ENCODE data around the gene LPIN1. TPM values are rescaled to one million over a fixed set of nuclear protein-coding genes. Genes with fewer than 3 reads are reported as not detected.

LPIN1 gene
- total and polyA plus RNA-seq, 2 of the 13 experiments (the other 11 are each of a cell fraction or from before 2014, with no cell fraction given): 9.7 to 19.4 TPM

DNA sequence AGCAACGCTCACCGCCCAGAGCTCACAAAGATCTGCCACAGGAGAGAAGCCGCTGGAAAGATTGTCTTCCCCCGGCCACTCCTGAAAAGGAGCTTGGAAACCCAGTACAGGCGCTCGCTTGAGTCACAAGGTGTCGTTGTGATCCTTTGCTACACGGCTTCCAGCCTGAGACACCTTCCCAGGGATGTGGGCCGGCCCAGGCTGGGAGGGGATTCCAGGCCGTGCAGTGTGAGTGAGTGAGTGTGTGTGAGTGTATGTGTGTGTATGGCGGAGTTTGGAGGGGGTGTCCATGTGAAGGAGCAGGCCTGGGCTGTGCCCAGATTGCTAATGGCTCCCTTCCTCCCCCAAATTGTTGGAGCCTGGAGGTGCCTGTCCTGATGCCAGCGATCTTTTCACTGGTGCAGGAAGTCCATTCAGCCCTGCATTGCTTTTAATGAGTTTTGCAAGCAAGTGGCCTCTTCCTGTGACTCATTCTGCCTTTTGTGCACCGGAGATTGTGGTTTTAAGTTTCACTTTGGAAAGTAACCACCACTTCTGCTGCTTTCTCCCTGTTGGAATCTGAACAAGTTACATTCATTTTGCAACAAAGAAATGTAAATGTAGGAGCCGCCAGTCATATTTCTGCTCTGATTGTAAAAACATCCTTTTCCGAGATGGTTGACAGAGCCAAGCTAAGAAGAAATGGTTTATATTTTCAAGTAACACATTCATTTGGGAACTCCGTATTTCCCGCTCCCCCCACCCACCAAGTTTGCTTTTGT, 83.7 kb downstream of the LPIN1 start (continued):
- TF ChIP-seq, protein P1, sequence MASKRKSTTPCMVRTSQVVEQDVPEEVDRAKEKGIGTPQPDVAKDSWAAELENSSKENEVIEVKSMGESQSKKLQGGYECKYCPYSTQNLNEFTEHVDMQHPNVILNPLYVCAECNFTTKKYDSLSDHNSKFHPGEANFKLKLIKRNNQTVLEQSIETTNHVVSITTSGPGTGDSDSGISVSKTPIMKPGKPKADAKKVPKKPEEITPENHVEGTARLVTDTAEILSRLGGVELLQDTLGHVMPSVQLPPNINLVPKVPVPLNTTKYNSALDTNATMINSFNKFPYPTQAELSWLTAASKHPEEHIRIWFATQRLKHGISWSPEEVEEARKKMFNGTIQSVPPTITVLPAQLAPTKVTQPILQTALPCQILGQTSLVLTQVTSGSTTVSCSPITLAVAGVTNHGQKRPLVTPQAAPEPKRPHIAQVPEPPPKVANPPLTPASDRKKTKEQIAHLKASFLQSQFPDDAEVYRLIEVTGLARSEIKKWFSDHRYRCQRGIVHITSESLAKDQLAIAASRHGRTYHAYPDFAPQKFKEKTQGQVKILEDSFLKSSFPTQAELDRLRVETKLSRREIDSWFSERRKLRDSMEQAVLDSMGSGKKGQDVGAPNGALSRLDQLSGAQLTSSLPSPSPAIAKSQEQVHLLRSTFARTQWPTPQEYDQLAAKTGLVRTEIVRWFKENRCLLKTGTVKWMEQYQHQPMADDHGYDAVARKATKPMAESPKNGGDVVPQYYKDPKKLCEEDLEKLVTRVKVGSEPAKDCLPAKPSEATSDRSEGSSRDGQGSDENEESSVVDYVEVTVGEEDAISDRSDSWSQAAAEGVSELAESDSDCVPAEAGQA (IDR thresholded peaks at IDR 0.05; ENCODE audit: low read depth): 0 out of 2 replicates have a peak, but pooled peaks have one; percentile 22
- TF ChIP-seq, protein P1 (CRISPR knock-in tag; IDR thresholded peaks at IDR 0.05; ENCODE audit: borderline replicate concordance): no peak
- TF ChIP-seq ZNF44 (CRISPR knock-in tag; IDR thresholded peaks at IDR 0.05): 0 out of 2 replicates have a peak, but pooled peaks have one; percentile 54
- TF ChIP-seq, protein P2, sequence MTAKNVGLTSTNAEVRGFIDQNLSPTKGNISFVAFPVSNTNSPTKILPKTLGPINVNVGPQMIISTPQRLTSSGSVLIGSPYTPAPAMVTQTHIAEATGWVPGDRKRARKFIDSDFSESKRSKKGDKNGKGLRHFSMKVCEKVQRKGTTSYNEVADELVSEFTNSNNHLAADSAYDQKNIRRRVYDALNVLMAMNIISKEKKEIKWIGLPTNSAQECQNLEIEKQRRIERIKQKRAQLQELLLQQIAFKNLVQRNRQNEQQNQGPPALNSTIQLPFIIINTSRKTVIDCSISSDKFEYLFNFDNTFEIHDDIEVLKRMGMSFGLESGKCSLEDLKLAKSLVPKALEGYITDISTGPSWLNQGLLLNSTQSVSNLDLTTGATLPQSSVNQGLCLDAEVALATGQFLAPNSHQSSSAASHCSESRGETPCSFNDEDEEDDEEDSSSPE (CRISPR knock-in tag; IDR thresholded peaks at IDR 0.05): peak; percentile 27; the same call in 1 of the 2 replicates
- TF ChIP-seq HOXA5 (CRISPR knock-in tag; IDR thresholded peaks at IDR 0.05): peak; percentile 71
- peak; percentile 75; the same call in 1 of the 2 replicates for TF ChIP-seq SPEN (CRISPR knock-in tag; IDR thresholded peaks at IDR 0.05; ENCODE audit: low read depth)
- TF ChIP-seq ZKSCAN8 (CRISPR knock-in tag; IDR thresholded peaks at IDR 0.05; ENCODE audit: borderline replicate concordance): peak; percentile 78; the same call in 1 of the 2 replicates
- peak; percentile 73; the same call in 1 of the 2 replicates for TF ChIP-seq ZNF547 (CRISPR knock-in tag; IDR thresholded peaks at IDR 0.05)
- TF ChIP-seq, protein P3, sequence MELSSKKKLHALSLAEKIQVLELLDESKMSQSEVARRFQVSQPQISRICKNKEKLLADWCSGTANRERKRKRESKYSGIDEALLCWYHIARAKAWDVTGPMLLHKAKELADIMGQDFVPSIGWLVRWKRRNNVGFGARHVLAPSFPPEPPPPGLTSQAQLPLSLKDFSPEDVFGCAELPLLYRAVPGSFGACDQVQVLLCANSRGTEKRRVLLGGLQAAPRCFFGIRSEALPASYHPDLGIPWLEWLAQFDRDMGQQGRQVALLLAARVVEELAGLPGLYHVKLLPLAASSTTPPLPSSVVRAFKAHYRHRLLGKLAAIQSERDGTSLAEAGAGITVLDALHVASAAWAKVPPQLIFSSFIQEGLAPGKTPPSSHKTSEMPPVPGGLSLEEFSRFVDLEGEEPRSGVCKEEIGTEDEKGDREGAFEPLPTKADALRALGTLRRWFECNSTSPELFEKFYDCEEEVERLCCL (CRISPR knock-in tag; IDR thresholded peaks at IDR 0.05; ENCODE audit: borderline replicate concordance): peak; percentile 75; the same call in 1 of the 2 replicates
- TF ChIP-seq ZFAT (CRISPR knock-in tag; conservative IDR thresholded peaks at IDR 0.05): no peak
- TF ChIP-seq ZNF33B (CRISPR knock-in tag; IDR thresholded peaks at IDR 0.05): peak; percentile 24; the same call in 1 of the 2 replicates
- TF ChIP-seq BRCA1 (CRISPR knock-in tag; IDR thresholded peaks at IDR 0.05): 0 out of 2 replicates have a peak, but pooled peaks have one; percentile 56
- peak; percentile 69; the same call in 1 of the 2 replicates for TF ChIP-seq MYC (CRISPR knock-in tag; IDR thresholded peaks at IDR 0.05; ENCODE audit: borderline replicate concordance)
- TF ChIP-seq ZNF136 (CRISPR knock-in tag; IDR thresholded peaks at IDR 0.05; ENCODE audit: low read depth): peak; percentile 71; the same call in 1 of the 2 replicates
- TF ChIP-seq ZNF563 (CRISPR knock-in tag; IDR thresholded peaks at IDR 0.05): peak; percentile 71; the same call in 1 of the 2 replicates
- TF ChIP-seq ZNF510 (CRISPR knock-in tag; IDR thresholded peaks at IDR 0.05; ENCODE audit: low read depth): 0 out of 2 replicates have a peak, but pooled peaks have one; percentile 29
